GM19372 (cell line): Measurements from ENCODE around the gene IL9.

Source experiments
- ATAC-seq: cut with Tn5 transposase; IDR thresholded peaks from one replicate; pipeline ENCODE4 v1.9.1; 2021; ENCODE audit warnings: mild to moderate bottlenecking, low read depth, moderate library complexity; ENCODE audit not compliant: unreplicated experiment

IL9 gene

GRCh38 chr5:135894276-135894675 is 1.4 kb downstream of the IL9 start:
- no peak for ATAC-seq

GRCh38 chr5:135891791-135892190 is 3.9 kb downstream of the IL9 start:
- no peak for ATAC-seq

- no peak for ATAC-seq
These were observed 4.4 kb downstream of the IL9 start for GRCh38 chr5:135891268-135891667.

GRCh38 chr5:135890867-135891266 is 4.8 kb downstream of the IL9 start:
- peak; percentile 41 for ATAC-seq

- no peak for ATAC-seq
These were observed 5.3 kb downstream of the IL9 start for GRCh38 chr5:135890296-135890695.

- no peak for ATAC-seq
These were observed 7.6 kb downstream of the IL9 start for GRCh38 chr5:135887881-135888614.

- ATAC-seq = peak; percentile 94
These were observed 8.2 kb downstream of the IL9 start for GRCh38 chr5:135887447-135887864.

- ATAC-seq = no peak
These were observed 9.5 kb downstream of the IL9 start for GRCh38 chr5:135886136-135886535.

- no peak for ATAC-seq
These were observed 10.6 kb downstream of the IL9 start for GRCh38 chr5:135885031-135885430.

- no peak for ATAC-seq
These were observed 12.2 kb downstream of the IL9 start for GRCh38 chr5:135883441-135883840.

GRCh38 chr5:135883026-135883425 is 12.6 kb downstream of the IL9 start:
- no peak for ATAC-seq

- no peak for ATAC-seq
These were observed 13.8 kb downstream of the IL9 start for GRCh38 chr5:135881819-135882218.

- no peak for ATAC-seq
These were observed 14.4 kb downstream of the IL9 start for GRCh38 chr5:135881244-135881643.

GRCh38 chr5:135880801-135881200 is 14.8 kb downstream of the IL9 start:
- no peak for ATAC-seq

- ATAC-seq = no peak
These were observed 15.4 kb downstream of the IL9 start for GRCh38 chr5:135880278-135880677.

GRCh38 chr5:135879591-135879990 is 16.1 kb downstream of the IL9 start:
- no peak for ATAC-seq

GRCh38 chr5:135878156-135878620 is 17.5 kb downstream of the IL9 start:
- no peak for ATAC-seq

GRCh38 chr5:135877570-135878155 is 18.0 kb downstream of the IL9 start:
- no peak for ATAC-seq

GRCh38 chr5:135876146-135876545 is 19.5 kb downstream of the IL9 start:
- ATAC-seq = no peak

GRCh38 chr5:135875567-135875966 is 20.1 kb downstream of the IL9 start:
- no peak for ATAC-seq

GRCh38 chr5:135874461-135874860 is 21.2 kb downstream of the IL9 start:
- ATAC-seq = no peak

GRCh38 chr5:135873831-135874230 is 21.8 kb downstream of the IL9 start:
- no peak for ATAC-seq
